SK-N-SH (cell line): ENCODE results near the gene TRPV5.

Source experiments
- CTCF ChIP-seq: fragments of 200-600 bp; sonication (generic); IDR thresholded peaks from 2 replicates; pipeline ENCODE4 v1.6.1; 2017; ENCODE audit warnings: antibody characterized with exemption, mild to moderate bottlenecking, moderate library complexity
- POLR2AphosphoS5 ChIP-seq: IDR thresholded peaks from 2 replicates; pipeline ENCODE4 v1.6.1; 2012; ENCODE audit warnings: low read depth, low read length
- RAD21 ChIP-seq: IDR thresholded peaks from 2 replicates; pipeline ENCODE4 v1.6.1; 2012; ENCODE audit warnings: mild to moderate bottlenecking, low read length
- USF1 ChIP-seq: IDR thresholded peaks from 2 replicates; pipeline ENCODE4 v1.4.0; 2012; ENCODE audit warnings: low read depth, borderline replicate concordance
- USF2 ChIP-seq: fragments of 150-350 bp; IDR thresholded peaks from 2 replicates; pipeline ENCODE4 v1.6.1; 2017; ENCODE audit warnings: antibody characterized with exemption, low read length, low read depth, borderline replicate concordance
- YY1 ChIP-seq: IDR thresholded peaks from 2 replicates; pipeline ENCODE4 v1.4.0; 2012; ENCODE audit warnings: low read depth, mild to moderate bottlenecking
- ZBTB33 ChIP-seq: IDR thresholded peaks from 2 replicates; pipeline ENCODE4 v1.4.0; 2012; ENCODE audit warnings: low read depth, borderline replicate concordance
- TF ChIP-seq, protein P1 (sequence below): fragments of 150-350 bp; IDR thresholded peaks from 2 replicates; pipeline ENCODE4 v1.6.1; 2016; ENCODE audit warnings: mild to moderate bottlenecking, low read depth, low read length
- TF ChIP-seq, protein P2 (sequence below): IDR thresholded peaks from 2 replicates; pipeline ENCODE4; 2012

DNA sequence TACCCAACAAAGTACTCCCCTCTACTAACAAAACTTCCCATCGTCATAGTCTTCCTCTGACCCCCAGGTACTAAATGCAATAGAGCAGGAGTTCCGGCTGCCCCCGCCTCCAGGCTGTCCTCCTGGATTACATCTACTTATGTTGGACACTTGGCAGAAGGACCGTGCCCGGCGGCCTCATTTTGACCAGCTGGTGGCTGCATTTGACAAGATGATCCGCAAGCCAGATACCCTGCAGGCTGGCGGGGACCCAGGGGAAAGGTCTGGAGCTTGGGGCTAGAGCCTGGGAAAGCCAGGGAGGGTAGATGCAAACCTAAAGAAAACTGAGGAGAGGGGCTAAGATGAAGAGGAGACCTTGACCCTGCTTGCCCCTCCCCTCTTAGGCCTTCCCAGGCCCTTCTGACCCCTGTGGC, 63.4 kb downstream of the TRPV5 start:
- TF ChIP-seq, protein P1, sequence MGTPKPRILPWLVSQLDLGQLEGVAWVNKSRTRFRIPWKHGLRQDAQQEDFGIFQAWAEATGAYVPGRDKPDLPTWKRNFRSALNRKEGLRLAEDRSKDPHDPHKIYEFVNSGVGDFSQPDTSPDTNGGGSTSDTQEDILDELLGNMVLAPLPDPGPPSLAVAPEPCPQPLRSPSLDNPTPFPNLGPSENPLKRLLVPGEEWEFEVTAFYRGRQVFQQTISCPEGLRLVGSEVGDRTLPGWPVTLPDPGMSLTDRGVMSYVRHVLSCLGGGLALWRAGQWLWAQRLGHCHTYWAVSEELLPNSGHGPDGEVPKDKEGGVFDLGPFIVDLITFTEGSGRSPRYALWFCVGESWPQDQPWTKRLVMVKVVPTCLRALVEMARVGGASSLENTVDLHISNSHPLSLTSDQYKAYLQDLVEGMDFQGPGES, result no peak
- TF ChIP-seq RAD21 (no peak), CTCF (no peak), ZBTB33 (no peak), USF2 (no peak), POLR2AphosphoS5 (no peak), USF1 (no peak), YY1 (no peak)
- TF ChIP-seq, protein P2, sequence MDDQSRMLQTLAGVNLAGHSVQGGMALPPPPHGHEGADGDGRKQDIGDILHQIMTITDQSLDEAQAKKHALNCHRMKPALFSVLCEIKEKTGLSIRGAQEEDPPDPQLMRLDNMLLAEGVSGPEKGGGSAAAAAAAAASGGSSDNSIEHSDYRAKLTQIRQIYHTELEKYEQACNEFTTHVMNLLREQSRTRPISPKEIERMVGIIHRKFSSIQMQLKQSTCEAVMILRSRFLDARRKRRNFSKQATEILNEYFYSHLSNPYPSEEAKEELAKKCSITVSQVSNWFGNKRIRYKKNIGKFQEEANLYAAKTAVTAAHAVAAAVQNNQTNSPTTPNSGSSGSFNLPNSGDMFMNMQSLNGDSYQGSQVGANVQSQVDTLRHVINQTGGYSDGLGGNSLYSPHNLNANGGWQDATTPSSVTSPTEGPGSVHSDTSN, result no peak
